HCT116 (cell line): ENCODE data around the gene FASN. TPM values are rescaled to one million over a fixed set of nuclear protein-coding genes. Genes with fewer than 3 reads are reported as not detected.

Experiments used
- ATAC-seq: fragments of 200-7000 bp; cut with Tn5 transposase; 2 replicates; pipeline ENCODE4 v1.9.1; 2020; ENCODE audit warnings: mild to moderate bottlenecking, moderate library complexity
- BruUV-seq: library from RNA; stranded (reverse); fragments of 400-500 nt; replicated peaks from 2 replicates; lab custom pipeline; 2021; lab: Mats Ljungman, UMichigan
- CTCF ChIA-PET: fragments of 300-600 bp; sonication (Branson Sonifier 250); formaldehyde crosslinking; loops from one replicate; lab custom pipeline; 2021; ENCODE audit warnings: antibody characterized with exemption; lab: Charles Lee
- POLR2A ChIA-PET: fragments of 300-600, 350-600 bp; sonication (Branson Sonifier 250); formaldehyde crosslinking; loops from one replicate; lab custom pipeline; 2021; ENCODE audit warnings: antibody characterized with exemption; lab: Charles Lee
- RAD21 ChIA-PET, 2 experiments: fragments of 300-600 bp; sonication (Branson Sonifier 250); formaldehyde crosslinking; loops; one replicate each; lab custom pipeline; 2023; ENCODE audit warnings: low total read pairs in 2 of 2; ENCODE audit not compliant: uncharacterized antibody in 2 of 2, unreplicated experiment in 2 of 2, low non-redundant PET in 1 of 2; lab: Charles Lee
- DNase-seq: peaks from one replicate; pipeline ENCODE4 v3.0.0-alpha.2; 2010; ENCODE audit warnings: low read depth, low spot score
- H2AFZ ChIP-seq: fragments of 200-600 bp; shearing (Covaris generic), sonication (generic); 2 replicates; pipeline ENCODE4 v1.6.1; 2017; ENCODE audit warnings: low read depth, mixed run types, mixed read lengths, antibody characterized with exemption, low read length; ENCODE audit not compliant: poor library complexity, severe bottlenecking
- H3K27ac ChIP-seq: 2 replicates; pipeline ENCODE4 v1.5.1; 2012; ENCODE audit warnings: low read depth, low read length
- H3K27me3 ChIP-seq: fragments of 200-600 bp; sonication (generic); 2 replicates; pipeline ENCODE4 v1.6.1; 2016; ENCODE audit warnings: mixed run types, low read length, mixed read lengths; ENCODE audit not compliant: insufficient read depth
- H3K36me3 ChIP-seq, 2 experiments: fragments of 200-500 bp in 1 of 2; fragments of 200-600 bp in 1 of 2; sonication (Bioruptor generic) in 1 of 2; sonication (generic) in 1 of 2; 2 replicates each; pipeline versions ENCODE4 v1.5.1 to v1.6.1; 2014 to 2016; ENCODE audit warnings: low read length in 2 of 2, inconsistent platforms in 1 of 2, mixed read lengths in 1 of 2, mixed run types in 1 of 2; ENCODE audit not compliant: insufficient read depth in 2 of 2, control insufficient read depth in 1 of 2
- H3K4me1 ChIP-seq, 2 experiments: fragments of 200-600 bp in 1 of 2; sonication (generic) in 1 of 2; 2 replicates each; pipeline versions ENCODE4 v1.5.1 to v1.6.1; 2012 to 2017; ENCODE audit warnings: low read length in 2 of 2, inconsistent platforms in 1 of 2, mild to moderate bottlenecking in 1 of 2, mixed read lengths in 1 of 2, mixed run types in 1 of 2, moderate library complexity in 1 of 2; ENCODE audit not compliant: insufficient read depth in 2 of 2, control insufficient read depth in 1 of 2
- H3K4me2 ChIP-seq: fragments of 200-600 bp; sonication (generic); 2 replicates; pipeline ENCODE4 v1.6.1; 2017; ENCODE audit warnings: mixed run types, low read length, mixed read lengths
- H3K4me3 ChIP-seq, 2 experiments: fragments of 200-600 bp in 1 of 2; sonication (generic) in 1 of 2; replicated peaks in 1 of 2; 2 replicates each; pipeline ENCODE4 v1.5.1; 2011 to 2016; ENCODE audit warnings: low read length in 2 of 2, control low read depth in 1 of 2, low read depth in 1 of 2, mild to moderate bottlenecking in 1 of 2, mixed read lengths in 1 of 2, mixed run types in 1 of 2
- H3K79me2 ChIP-seq: fragments of 200-600 bp; sonication (generic); 2 replicates; pipeline ENCODE4 v1.6.1; 2017; ENCODE audit warnings: mild to moderate bottlenecking, mixed run types, low read length, moderate library complexity, mixed read lengths; ENCODE audit not compliant: insufficient read depth
- H3K9ac ChIP-seq: fragments of 200-600 bp; sonication (generic); 2 replicates; pipeline ENCODE4 v1.6.1; 2016; ENCODE audit warnings: low read length, mixed read lengths
- H3K9me2 ChIP-seq: fragments of 200-600 bp; sonication (generic), shearing (Covaris generic); 2 replicates; pipeline ENCODE4 v1.6.1; 2017; ENCODE audit warnings: mixed run types, mild to moderate bottlenecking, moderate library complexity; ENCODE audit not compliant: insufficient read depth
- H3K9me3 ChIP-seq, 2 experiments: fragments of 200-500 bp in 1 of 2; fragments of 200-600 bp in 1 of 2; sonication (Bioruptor generic) in 1 of 2; sonication (generic) in 1 of 2; 2 replicates each; pipeline ENCODE4 v1.6.1; 2014 to 2017; ENCODE audit warnings: low read length in 2 of 2, mixed read lengths in 2 of 2, inconsistent platforms in 1 of 2, low read depth in 1 of 2, mild to moderate bottlenecking in 1 of 2, mixed run types in 1 of 2, moderate library complexity in 1 of 2; ENCODE audit not compliant: control insufficient read depth in 1 of 2, insufficient read depth in 1 of 2
- H4K20me1 ChIP-seq: fragments of 200-600 bp; sonication (generic), shearing (Covaris generic); 2 replicates; pipeline ENCODE4 v1.6.1; 2017; ENCODE audit warnings: mixed run types, mild to moderate bottlenecking, moderate library complexity; ENCODE audit not compliant: insufficient read depth
- ATF3 ChIP-seq: IDR thresholded peaks from 2 replicates; pipeline ENCODE4 v1.6.1; 2012
- CTCF ChIP-seq, 3 experiments: fragments of 200-600 bp in 1 of 3; sonication (generic) in 1 of 3; IDR thresholded peaks in 2 of 3; conservative IDR thresholded peaks in 1 of 3; 2 replicates each; pipeline ENCODE4 v1.5.1; 2012 to 2017; ENCODE audit warnings: low read depth in 2 of 3, low read length in 2 of 3, antibody characterized with exemption in 1 of 3, borderline replicate concordance in 1 of 3, control low read depth in 1 of 3, mild to moderate bottlenecking in 1 of 3, mixed read lengths in 1 of 3, mixed run types in 1 of 3, moderate library complexity in 1 of 3; ENCODE audit not compliant: insufficient read depth in 1 of 3
- EGR1 ChIP-seq: IDR thresholded peaks from 2 replicates; pipeline ENCODE4 v1.6.1; 2012; ENCODE audit warnings: low read depth
- EZH2 ChIP-seq: fragments of 200-600 bp; sonication (generic); IDR thresholded peaks from 2 replicates; pipeline ENCODE4 v1.6.1; 2017; ENCODE audit warnings: antibody characterized with exemption, mixed run types
- EZH2phosphoT487 ChIP-seq: fragments of 200-600 bp; IDR thresholded peaks from 2 replicates; pipeline ENCODE4 v1.6.1; 2018; ENCODE audit warnings: antibody characterized with exemption, borderline replicate concordance
- JUND ChIP-seq: IDR thresholded peaks from 2 replicates; pipeline ENCODE4 v1.6.1; 2012
- MAX ChIP-seq: IDR thresholded peaks from 2 replicates; pipeline ENCODE4 v1.6.1; 2012
- POLR2A ChIP-seq: IDR thresholded peaks from 2 replicates; pipeline ENCODE4 v1.7.0; 2011; ENCODE audit warnings: borderline replicate concordance; ENCODE audit not compliant: insufficient read depth, insufficient read length; ENCODE audit errors: extremely low read depth
- POLR2AphosphoS5 ChIP-seq: IDR thresholded peaks from 2 replicates; pipeline ENCODE4 v1.6.1; 2011; ENCODE audit warnings: mild to moderate bottlenecking, low read depth, low read length, moderate library complexity
- RAD21 ChIP-seq: IDR thresholded peaks from 2 replicates; pipeline ENCODE4 v1.6.1; 2012; ENCODE audit warnings: low read depth, mild to moderate bottlenecking
- SIN3A ChIP-seq: IDR thresholded peaks from 2 replicates; pipeline ENCODE4 v1.6.1; 2012; ENCODE audit warnings: low read depth
- SRF ChIP-seq: IDR thresholded peaks from 2 replicates; pipeline ENCODE4 v1.6.1; 2012; ENCODE audit warnings: low read depth
- YY1 ChIP-seq: IDR thresholded peaks from 2 replicates; pipeline ENCODE4 v1.6.1; 2011; ENCODE audit warnings: low read length, low read depth, moderate library complexity, mild to moderate bottlenecking; ENCODE audit not compliant: insufficient replicate concordance; ENCODE audit errors: extremely low read depth
- ZFX ChIP-seq: fragments of 450-650 bp; IDR thresholded peaks from 2 replicates; pipeline ENCODE4 v1.6.1; 2017
- ZNF274 ChIP-seq: fragments of 200-500 bp; sonication (Bioruptor generic); IDR thresholded peaks from 2 replicates; pipeline ENCODE4 v1.6.1; 2014; ENCODE audit warnings: mild to moderate bottlenecking, low read depth, low read length, inconsistent platforms
- intact Hi-C: fragments of 100-400 bp; cut with micrococcal nuclease; formaldehyde crosslinking; loops from 2 replicates; pipeline ENCODE4 v1.10.0; 2022
- total RNA-seq: library from RNA; stranded (reverse); gene quantifications from one replicate; pipeline ENCODE4 v1.2.1, GENCODE V29; 2021; ENCODE audit not compliant: unreplicated experiment
- TF ChIP-seq, protein P1 (sequence below): IDR thresholded peaks from 2 replicates; pipeline ENCODE4 v1.6.1; 2011; ENCODE audit warnings: mild to moderate bottlenecking, low read length, moderate library complexity; ENCODE audit not compliant: insufficient replicate concordance; ENCODE audit errors: extremely low read depth

FASN gene
- total RNA-seq, 1 experiment from 2014 or later, result 754 TPM

DNA sequence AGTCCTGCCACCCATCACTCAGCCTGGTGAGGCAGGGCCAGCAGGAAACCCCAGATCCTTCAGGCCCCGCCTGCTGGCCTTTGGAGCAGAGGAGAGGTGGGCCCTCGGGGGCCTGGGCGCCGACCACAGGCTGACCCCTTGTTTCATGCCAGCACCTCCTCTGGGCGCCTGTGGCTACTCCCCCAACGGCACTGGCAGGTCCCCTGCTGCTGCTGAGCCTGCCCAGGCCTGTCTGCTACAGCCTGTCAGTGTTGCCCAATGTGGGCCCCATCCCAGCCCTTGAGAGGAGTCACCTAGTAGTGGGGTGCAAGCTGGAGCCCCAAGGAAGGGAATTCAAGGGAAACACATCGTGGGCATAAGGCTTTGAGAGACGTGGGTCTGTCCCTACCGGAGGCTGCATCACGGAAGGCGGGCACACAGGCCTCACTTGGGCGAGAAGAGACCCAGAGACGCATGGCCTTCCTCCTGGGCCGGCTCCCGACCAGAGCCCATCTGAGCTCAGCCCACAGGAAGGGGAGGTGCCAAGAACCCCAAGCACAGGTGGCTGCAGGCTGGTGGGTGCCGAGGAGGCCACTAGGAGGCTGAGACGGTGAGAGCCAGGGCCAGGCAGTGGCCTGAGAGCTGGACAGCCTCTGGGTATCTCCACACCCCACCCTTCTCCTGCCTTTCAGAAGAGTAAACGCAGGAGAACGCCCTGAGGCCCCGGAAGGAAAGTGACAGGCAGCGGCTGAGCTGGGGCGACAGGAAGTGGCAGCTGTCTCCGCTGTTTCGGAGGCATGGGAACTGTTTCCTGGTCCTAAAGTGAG, 8.0 kb upstream of the FASN start:
- no peaks in the 10 kb centered on the region for H3K9me2 ChIP-seq
- no peaks in the 10 kb centered on the region for H3K27me3 ChIP-seq
- H3K27ac ChIP-seq, result peak overlapping the region; percentile 94
- H3K79me2 ChIP-seq, result peaks cover 11% of the 10 kb centered on the region; the same call in 1 of the 2 replicates
- H3K36me3 ChIP-seq, result peaks cover 0 to 9% of the 10 kb centered on the region in 2 experiments; a peak in 1 of 4 replicates
- H4K20me1 ChIP-seq, result no peaks in the 10 kb centered on the region
- peak; percentile 95 for ATAC-seq
- TF ChIP-seq EZH2 (no peak), ZNF274 (no peak), SIN3A (peak; percentile 90), YY1 (peak; percentile 7), POLR2AphosphoS5 (peak; percentile 98), RAD21 (no peak), ATF3 (no peak), MAX (peak; percentile 89), SRF (no peak), CTCF (IDR thresholded peaks at IDR 0.05 in 2 of 3, conservative IDR thresholded peaks at IDR 0.05 in 1 of 3; ENCODE audit: borderline replicate concordance in 1 of 3, insufficient read depth in 1 of 3, low read depth in 2 of 3, low read length in 2 of 3) (peak in 2 of 3 experiments; percentile 71 to 91; a peak in 4 of 6 replicates), EZH2phosphoT487 (no peak), EGR1 (no peak), ZFX (peak; percentile 96; the same call in 1 of the 2 replicates), JUND (no peak), POLR2A (peak; percentile 95)
- TF ChIP-seq, protein P1, sequence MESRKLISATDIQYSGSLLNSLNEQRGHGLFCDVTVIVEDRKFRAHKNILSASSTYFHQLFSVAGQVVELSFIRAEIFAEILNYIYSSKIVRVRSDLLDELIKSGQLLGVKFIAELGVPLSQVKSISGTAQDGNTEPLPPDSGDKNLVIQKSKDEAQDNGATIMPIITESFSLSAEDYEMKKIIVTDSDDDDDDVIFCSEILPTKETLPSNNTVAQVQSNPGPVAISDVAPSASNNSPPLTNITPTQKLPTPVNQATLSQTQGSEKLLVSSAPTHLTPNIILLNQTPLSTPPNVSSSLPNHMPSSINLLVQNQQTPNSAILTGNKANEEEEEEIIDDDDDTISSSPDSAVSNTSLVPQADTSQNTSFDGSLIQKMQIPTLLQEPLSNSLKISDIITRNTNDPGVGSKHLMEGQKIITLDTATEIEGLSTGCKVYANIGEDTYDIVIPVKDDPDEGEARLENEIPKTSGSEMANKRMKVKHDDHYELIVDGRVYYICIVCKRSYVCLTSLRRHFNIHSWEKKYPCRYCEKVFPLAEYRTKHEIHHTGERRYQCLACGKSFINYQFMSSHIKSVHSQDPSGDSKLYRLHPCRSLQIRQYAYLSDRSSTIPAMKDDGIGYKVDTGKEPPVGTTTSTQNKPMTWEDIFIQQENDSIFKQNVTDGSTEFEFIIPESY, result peak; percentile 73
- POLR2A ChIA-PET, result interaction anchor here (0.8 to 2.3 kb wide), 4 partner anchors 8 to 123 kb away, joined by 3 to 11 read pairs (median 4); partner anchors contain the start of genes DCXR, FASN and SLC16A3
- intact Hi-C loops, result loop anchor here (2.0 to 5.0 kb wide), 2 partner anchors 36 to 49 kb away; no protein-coding TSS in a partner anchor
- CTCF ChIA-PET, result interaction anchor here (0.6 to 1.9 kb wide), 8 partner anchors 8 to 100 kb away, joined by 3 to 15 read pairs (median 4); partner anchors contain the start of genes DCXR, FASN and RAC3
- BruUV-seq, result TSS peak; percentile 57
- peak; percentile 82 for DNase-seq
- peak overlapping the region; percentile 93 for H3K4me2 ChIP-seq
- no peak overlapping the region for H2AFZ ChIP-seq
- H3K4me3 ChIP-seq, result peak overlapping the region; percentile 68 to 70
- RAD21 ChIA-PET, result interaction anchor here in 1 of 2 experiments (1.0 to 1.2 kb wide), 2 partner anchors 49 to 76 kb away, joined by 4 read pairs; no protein-coding TSS in a partner anchor
- H3K4me1 ChIP-seq, result peaks cover 37 to 55% of the 10 kb centered on the region in 2 experiments
- peak overlapping the region; percentile 78 for H3K9ac ChIP-seq
- H3K9me3 ChIP-seq, result no peaks in the 10 kb centered on the region
